Liver (tissue), 9 donors: ENCODE results near the gene ST6GALNAC3. TPM values are rescaled to one million over a fixed set of nuclear protein-coding genes. Genes with fewer than 3 reads are reported as not detected.

Experiments
- DNase-seq: peaks from one replicate; pipeline ENCODE4 v3.0.0-alpha.2; 2017; ENCODE audit warnings: low spot score
- H3K27ac ChIP-seq, 2 donors: one replicate each; pipeline ENCODE4 v1.7.0; 2013; ENCODE audit warnings: inconsistent platforms in 2 of 2, low read length in 2 of 2, control low read depth in 1 of 2, low read depth in 1 of 2, mild to moderate bottlenecking in 1 of 2
- H3K27me3 ChIP-seq, 4 donors: one replicate each; pipeline versions ENCODE4 v1.6.1 to v1.7.0; 2013; ENCODE audit warnings: low read length in 3 of 4, inconsistent platforms in 1 of 4, mild to moderate bottlenecking in 1 of 4, moderate library complexity in 1 of 4; ENCODE audit not compliant: control insufficient read depth in 4 of 4, insufficient read depth in 4 of 4
- H3K36me3 ChIP-seq, 4 donors: one replicate each; pipeline versions ENCODE4 v1.6.1 to v1.7.0; 2013; ENCODE audit warnings: low read length in 3 of 4, mild to moderate bottlenecking in 3 of 4, low read depth in 1 of 4, moderate library complexity in 1 of 4; ENCODE audit not compliant: control insufficient read depth in 4 of 4, insufficient read depth in 3 of 4
- H3K4me1 ChIP-seq, 4 donors: one replicate each; pipeline versions ENCODE4 v1.6.1 to v1.7.0; 2013; ENCODE audit warnings: low read length in 3 of 4, mild to moderate bottlenecking in 3 of 4, moderate library complexity in 1 of 4; ENCODE audit not compliant: control insufficient read depth in 4 of 4, insufficient read depth in 4 of 4
- H3K4me3 ChIP-seq, 3 donors: one replicate each; pipeline versions ENCODE4 v1.6.1 to v1.7.0; 2013; ENCODE audit warnings: low read length in 3 of 3, control low read depth in 1 of 3, low read depth in 1 of 3, mild to moderate bottlenecking in 1 of 3
- H3K9ac ChIP-seq, 2 donors: one replicate each; pipeline ENCODE4 v1.7.0; 2013; ENCODE audit warnings: low read length in 2 of 2, mild to moderate bottlenecking in 2 of 2, moderate library complexity in 2 of 2, control low read depth in 1 of 2, low read depth in 1 of 2
- H3K9me3 ChIP-seq, 4 donors: one replicate each; pipeline versions ENCODE4 v1.6.1 to v1.7.0; 2013; ENCODE audit warnings: low read length in 3 of 4; ENCODE audit not compliant: control insufficient read depth in 4 of 4
- EGR1 ChIP-seq, 2 donors: IDR thresholded peaks; 2 replicates each; pipeline ENCODE4 v1.6.1; 2016 to 2018; ENCODE audit warnings: antibody characterized with exemption in 2 of 2, low read depth in 2 of 2
- FOXA1 ChIP-seq: IDR thresholded peaks from 2 replicates; pipeline ENCODE4 v1.6.1; 2016; ENCODE audit warnings: antibody characterized with exemption
- FOXA2 ChIP-seq: IDR thresholded peaks from 2 replicates; pipeline ENCODE4 v1.6.1; 2016; ENCODE audit warnings: antibody characterized with exemption
- GABPA ChIP-seq, 2 donors: IDR thresholded peaks in 1 of 2; conservative IDR thresholded peaks in 1 of 2; 2 replicates each; pipeline ENCODE4 v1.6.1; 2016; ENCODE audit warnings: antibody characterized with exemption in 2 of 2, mild to moderate bottlenecking in 1 of 2, moderate library complexity in 1 of 2
- HNF4A ChIP-seq, 2 donors: conservative IDR thresholded peaks; 2 replicates each; pipeline ENCODE4 v1.6.1; 2016; ENCODE audit warnings: antibody characterized with exemption in 2 of 2, mild to moderate bottlenecking in 2 of 2
- HNF4G ChIP-seq: IDR thresholded peaks from 2 replicates; pipeline ENCODE4 v1.6.1; 2016; ENCODE audit warnings: antibody characterized with exemption
- JUND ChIP-seq, 2 donors: IDR thresholded peaks; 2 replicates each; pipeline ENCODE4 v1.6.1; 2016; ENCODE audit warnings: antibody characterized with exemption in 2 of 2
- NR2F2 ChIP-seq: IDR thresholded peaks from 2 replicates; pipeline ENCODE4 v1.6.1; 2016; ENCODE audit warnings: antibody characterized with exemption
- RAD21 ChIP-seq, 2 donors: IDR thresholded peaks; 2 replicates each; pipeline ENCODE4 v1.6.1; 2016; ENCODE audit warnings: antibody characterized with exemption in 2 of 2, mild to moderate bottlenecking in 2 of 2
- RXRA ChIP-seq, 2 donors: IDR thresholded peaks; 2 replicates each; pipeline ENCODE4 v1.6.1; 2017 to 2018; ENCODE audit warnings: antibody characterized with exemption in 2 of 2, mild to moderate bottlenecking in 1 of 2
- SP1 ChIP-seq: IDR thresholded peaks from 2 replicates; pipeline ENCODE4 v1.6.1; 2018; ENCODE audit warnings: antibody characterized with exemption, mild to moderate bottlenecking
- TAF1 ChIP-seq: conservative IDR thresholded peaks from 2 replicates; pipeline ENCODE4 v1.6.1; 2016; ENCODE audit warnings: antibody characterized with exemption, mild to moderate bottlenecking
- YY1 ChIP-seq: IDR thresholded peaks from 2 replicates; pipeline ENCODE4 v1.6.1; 2016; ENCODE audit warnings: antibody characterized with exemption, mild to moderate bottlenecking
- WGBS: extraction: QIAGEN DNeasy Blood & Tissue Kit; methylation state at CpG from one replicate; pipeline ENCODE4 v1.1.7; 2013; 5-methylcytosine and 5-hydroxymethylcytosine counted together
- polyA plus RNA-seq, 2 donors: library from polyadenylated mRNA; stranded (reverse) in 1 of 2; unstranded in 1 of 2; fragments of 200-250 nt in 1 of 2; fragments of >200 nt in 1 of 2; fragmentation: Nextera tagmentation in 1 of 2; extraction: Ambion mirVana in 1 of 2; gene quantifications; one replicate each; pipeline versions ENCODE4 v1.2.1 to v1.2.3, GENCODE V29; 2013 to 2015
- total RNA-seq, 2 donors: library from RNA; depleted of rRNA; stranded (reverse); fragments of >200 nt; gene quantifications; one replicate each; pipeline ENCODE4 v1.2.3, GENCODE V29; 2014
- TF ChIP-seq, protein P1 (sequence below): IDR thresholded peaks from 2 replicates; pipeline ENCODE4 v1.6.1; 2016; ENCODE audit warnings: antibody characterized with exemption, mild to moderate bottlenecking
- TF ChIP-seq, protein P2 (sequence below): fragments of 150-350 bp; IDR thresholded peaks from 2 replicates; pipeline ENCODE4 v1.5.1; 2017; ENCODE audit warnings: improper control_type of control experiment, low read depth, low read length; ENCODE audit not compliant: missing input control
- TF ChIP-seq, protein P3 (sequence below): IDR thresholded peaks from 2 replicates; pipeline ENCODE4 v1.6.1; 2016; ENCODE audit warnings: antibody characterized with exemption
- TF ChIP-seq, protein P4 (sequence below): IDR thresholded peaks from 2 replicates; pipeline ENCODE4 v1.6.1; 2016; ENCODE audit warnings: antibody characterized with exemption
- TF ChIP-seq, protein P5 (sequence below): IDR thresholded peaks from 2 replicates; pipeline ENCODE4 v1.6.1; 2016; ENCODE audit warnings: antibody characterized with exemption
- donor health status: healthy.
- donor health status: healthy.
- donor health status: healthy.
- donor health status: healthy.
- donor health status: healthy.

ST6GALNAC3 gene
- total and polyA plus RNA-seq, 4 donors, result 1.2 to 5.0 (median 3.2) TPM

DNA sequence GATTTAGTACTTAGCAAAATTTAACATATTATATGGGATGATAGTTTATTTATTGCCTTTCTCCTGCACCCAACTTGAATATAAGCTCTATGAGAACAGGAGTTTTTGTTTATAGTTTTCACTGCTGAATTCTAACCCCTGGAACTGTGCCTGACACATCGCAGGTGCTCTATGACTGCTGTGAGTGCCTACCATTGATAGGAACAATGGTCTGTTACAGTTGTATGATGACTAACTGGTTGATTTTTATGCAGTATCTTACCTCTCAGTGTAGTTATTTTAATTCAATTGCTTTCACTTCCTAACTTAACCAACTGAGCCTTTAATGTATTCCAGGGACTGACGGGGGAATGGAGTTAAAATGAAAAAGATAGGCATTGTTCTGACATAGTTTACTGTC lies 336.0 kb downstream of the ST6GALNAC3 start:
- H3K4me1 ChIP-seq, result no peaks in the 10 kb centered on the region
- no peaks in the 10 kb centered on the region for H3K36me3 ChIP-seq
- H3K9ac ChIP-seq, result no peak overlapping the region
- DNase-seq, result no peak
- H3K4me3 ChIP-seq, result no peak overlapping the region
- TF ChIP-seq YY1 (no peak), GABPA (IDR thresholded peaks at IDR 0.05 in 1 of 2, conservative IDR thresholded peaks at IDR 0.05 in 1 of 2) (no peak), FOXA1 (no peak), RAD21 (IDR thresholded peaks at IDR 0.05) (no peak), FOXA2 (no peak), SP1 (no peak), JUND (IDR thresholded peaks at IDR 0.05) (no peak), RXRA (IDR thresholded peaks at IDR 0.05) (no peak), HNF4A (conservative IDR thresholded peaks at IDR 0.05) (no peak), EGR1 (IDR thresholded peaks at IDR 0.05; ENCODE audit: low read depth in 2 of 2) (no peak), TAF1 (no peak), HNF4G (no peak), NR2F2 (no peak)
- TF ChIP-seq, protein P1, sequence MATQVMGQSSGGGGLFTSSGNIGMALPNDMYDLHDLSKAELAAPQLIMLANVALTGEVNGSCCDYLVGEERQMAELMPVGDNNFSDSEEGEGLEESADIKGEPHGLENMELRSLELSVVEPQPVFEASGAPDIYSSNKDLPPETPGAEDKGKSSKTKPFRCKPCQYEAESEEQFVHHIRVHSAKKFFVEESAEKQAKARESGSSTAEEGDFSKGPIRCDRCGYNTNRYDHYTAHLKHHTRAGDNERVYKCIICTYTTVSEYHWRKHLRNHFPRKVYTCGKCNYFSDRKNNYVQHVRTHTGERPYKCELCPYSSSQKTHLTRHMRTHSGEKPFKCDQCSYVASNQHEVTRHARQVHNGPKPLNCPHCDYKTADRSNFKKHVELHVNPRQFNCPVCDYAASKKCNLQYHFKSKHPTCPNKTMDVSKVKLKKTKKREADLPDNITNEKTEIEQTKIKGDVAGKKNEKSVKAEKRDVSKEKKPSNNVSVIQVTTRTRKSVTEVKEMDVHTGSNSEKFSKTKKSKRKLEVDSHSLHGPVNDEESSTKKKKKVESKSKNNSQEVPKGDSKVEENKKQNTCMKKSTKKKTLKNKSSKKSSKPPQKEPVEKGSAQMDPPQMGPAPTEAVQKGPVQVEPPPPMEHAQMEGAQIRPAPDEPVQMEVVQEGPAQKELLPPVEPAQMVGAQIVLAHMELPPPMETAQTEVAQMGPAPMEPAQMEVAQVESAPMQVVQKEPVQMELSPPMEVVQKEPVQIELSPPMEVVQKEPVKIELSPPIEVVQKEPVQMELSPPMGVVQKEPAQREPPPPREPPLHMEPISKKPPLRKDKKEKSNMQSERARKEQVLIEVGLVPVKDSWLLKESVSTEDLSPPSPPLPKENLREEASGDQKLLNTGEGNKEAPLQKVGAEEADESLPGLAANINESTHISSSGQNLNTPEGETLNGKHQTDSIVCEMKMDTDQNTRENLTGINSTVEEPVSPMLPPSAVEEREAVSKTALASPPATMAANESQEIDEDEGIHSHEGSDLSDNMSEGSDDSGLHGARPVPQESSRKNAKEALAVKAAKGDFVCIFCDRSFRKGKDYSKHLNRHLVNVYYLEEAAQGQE, result no peak
- TF ChIP-seq, protein P2, sequence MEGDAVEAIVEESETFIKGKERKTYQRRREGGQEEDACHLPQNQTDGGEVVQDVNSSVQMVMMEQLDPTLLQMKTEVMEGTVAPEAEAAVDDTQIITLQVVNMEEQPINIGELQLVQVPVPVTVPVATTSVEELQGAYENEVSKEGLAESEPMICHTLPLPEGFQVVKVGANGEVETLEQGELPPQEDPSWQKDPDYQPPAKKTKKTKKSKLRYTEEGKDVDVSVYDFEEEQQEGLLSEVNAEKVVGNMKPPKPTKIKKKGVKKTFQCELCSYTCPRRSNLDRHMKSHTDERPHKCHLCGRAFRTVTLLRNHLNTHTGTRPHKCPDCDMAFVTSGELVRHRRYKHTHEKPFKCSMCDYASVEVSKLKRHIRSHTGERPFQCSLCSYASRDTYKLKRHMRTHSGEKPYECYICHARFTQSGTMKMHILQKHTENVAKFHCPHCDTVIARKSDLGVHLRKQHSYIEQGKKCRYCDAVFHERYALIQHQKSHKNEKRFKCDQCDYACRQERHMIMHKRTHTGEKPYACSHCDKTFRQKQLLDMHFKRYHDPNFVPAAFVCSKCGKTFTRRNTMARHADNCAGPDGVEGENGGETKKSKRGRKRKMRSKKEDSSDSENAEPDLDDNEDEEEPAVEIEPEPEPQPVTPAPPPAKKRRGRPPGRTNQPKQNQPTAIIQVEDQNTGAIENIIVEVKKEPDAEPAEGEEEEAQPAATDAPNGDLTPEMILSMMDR, result no peak
- TF ChIP-seq, protein P3, sequence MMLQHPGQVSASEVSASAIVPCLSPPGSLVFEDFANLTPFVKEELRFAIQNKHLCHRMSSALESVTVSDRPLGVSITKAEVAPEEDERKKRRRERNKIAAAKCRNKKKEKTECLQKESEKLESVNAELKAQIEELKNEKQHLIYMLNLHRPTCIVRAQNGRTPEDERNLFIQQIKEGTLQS, result no peak
- TF ChIP-seq, protein P4, sequence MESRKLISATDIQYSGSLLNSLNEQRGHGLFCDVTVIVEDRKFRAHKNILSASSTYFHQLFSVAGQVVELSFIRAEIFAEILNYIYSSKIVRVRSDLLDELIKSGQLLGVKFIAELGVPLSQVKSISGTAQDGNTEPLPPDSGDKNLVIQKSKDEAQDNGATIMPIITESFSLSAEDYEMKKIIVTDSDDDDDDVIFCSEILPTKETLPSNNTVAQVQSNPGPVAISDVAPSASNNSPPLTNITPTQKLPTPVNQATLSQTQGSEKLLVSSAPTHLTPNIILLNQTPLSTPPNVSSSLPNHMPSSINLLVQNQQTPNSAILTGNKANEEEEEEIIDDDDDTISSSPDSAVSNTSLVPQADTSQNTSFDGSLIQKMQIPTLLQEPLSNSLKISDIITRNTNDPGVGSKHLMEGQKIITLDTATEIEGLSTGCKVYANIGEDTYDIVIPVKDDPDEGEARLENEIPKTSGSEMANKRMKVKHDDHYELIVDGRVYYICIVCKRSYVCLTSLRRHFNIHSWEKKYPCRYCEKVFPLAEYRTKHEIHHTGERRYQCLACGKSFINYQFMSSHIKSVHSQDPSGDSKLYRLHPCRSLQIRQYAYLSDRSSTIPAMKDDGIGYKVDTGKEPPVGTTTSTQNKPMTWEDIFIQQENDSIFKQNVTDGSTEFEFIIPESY, result no peak
- TF ChIP-seq, protein P5, sequence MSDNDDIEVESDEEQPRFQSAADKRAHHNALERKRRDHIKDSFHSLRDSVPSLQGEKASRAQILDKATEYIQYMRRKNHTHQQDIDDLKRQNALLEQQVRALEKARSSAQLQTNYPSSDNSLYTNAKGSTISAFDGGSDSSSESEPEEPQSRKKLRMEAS, result no peak
- H3K27ac ChIP-seq, result no peak overlapping the region
- peaks cover 0 to under 1% (median 0%) of the 10 kb centered on the region in 4 donors for H3K27me3 ChIP-seq
- no peaks in the 10 kb centered on the region for H3K9me3 ChIP-seq
- WGBS, result 46% methylated on average over 2 of the region's 2 CpGs
